HepG2 (cell line): ENCODE results near the gene SLC35A1. TPM values are rescaled to one million over a fixed set of nuclear protein-coding genes. Genes with fewer than 3 reads are reported as not detected.

Source experiments
- CCDC6 ChIP-seq: sonication (generic); formaldehyde crosslinking; IDR thresholded peaks from 2 replicates; pipeline ENCODE4 v1.8.1; 2022; ENCODE audit warnings: mild to moderate bottlenecking, missing genetic modification reagents, moderate library complexity
- CHCHD3 ChIP-seq: sonication (generic); formaldehyde crosslinking; IDR thresholded peaks from 2 replicates; pipeline ENCODE4 v1.8.0; 2022; ENCODE audit warnings: mild to moderate bottlenecking, missing genetic modification reagents, moderate library complexity
- CREM ChIP-seq, 2 experiments: sonication (generic) in 1 of 2; formaldehyde crosslinking in 1 of 2; IDR thresholded peaks; 2 replicates each; pipeline versions ENCODE4 v1.4.0 to v1.6.1; 2016 to 2020; ENCODE audit warnings: antibody characterized with exemption in 1 of 2, mild to moderate bottlenecking in 1 of 2, missing genetic modification reagents in 1 of 2
- GZF1 ChIP-seq: sonication (generic); formaldehyde crosslinking; IDR thresholded peaks from 2 replicates; pipeline ENCODE4 v1.5.1; 2020; ENCODE audit warnings: mild to moderate bottlenecking, missing genetic modification reagents
- HDAC1 ChIP-seq: sonication (generic); formaldehyde crosslinking; IDR thresholded peaks from 2 replicates; pipeline ENCODE4 v1.5.1; 2020; ENCODE audit warnings: mild to moderate bottlenecking, missing genetic modification reagents
- HNRNPH1 ChIP-seq: fragments of 200-400 bp; formaldehyde crosslinking; optimal IDR thresholded peaks from 2 replicates; pipeline ENCODE3; 2017; ENCODE audit warnings: mild to moderate bottlenecking, low read depth, low read length
- HNRNPL ChIP-seq: fragments of 200-400 bp; formaldehyde crosslinking; IDR thresholded peaks from 2 replicates; pipeline ENCODE4 v1.6.1; 2017; ENCODE audit warnings: mild to moderate bottlenecking, low read depth, low read length
- NPAS2 ChIP-seq: sonication (generic); formaldehyde crosslinking; IDR thresholded peaks from 2 replicates; pipeline ENCODE4 v1.8.0; 2022; ENCODE audit warnings: mild to moderate bottlenecking, missing genetic modification reagents, borderline replicate concordance
- PLRG1 ChIP-seq: fragments of 450-650 bp; conservative IDR thresholded peaks from 2 replicates; pipeline ENCODE4 v1.6.1; 2016
- POGZ ChIP-seq: sonication (generic); formaldehyde crosslinking; IDR thresholded peaks from 2 replicates; pipeline ENCODE4 v1.4.0; 2020; ENCODE audit warnings: mild to moderate bottlenecking, missing genetic modification reagents
- POLR2AphosphoS2 ChIP-seq: IDR thresholded peaks from 2 replicates; pipeline ENCODE4 v1.6.1; 2011; ENCODE audit warnings: low read depth, low read length, improper control_type of control experiment
- SMARCE1 ChIP-seq: fragments of 450-650 bp; IDR thresholded peaks from 2 replicates; pipeline ENCODE4 v1.6.1; 2017; ENCODE audit warnings: borderline replicate concordance
- STAT5B ChIP-seq: sonication (generic); formaldehyde crosslinking; IDR thresholded peaks from 2 replicates; pipeline ENCODE4 v1.4.0; 2020; ENCODE audit warnings: missing genetic modification reagents
- YEATS2 ChIP-seq: sonication (generic); formaldehyde crosslinking; IDR thresholded peaks from 2 replicates; pipeline ENCODE4 v1.4.0; 2020; ENCODE audit warnings: missing genetic modification reagents, borderline replicate concordance
- ZFY ChIP-seq: sonication (generic); formaldehyde crosslinking; IDR thresholded peaks from 2 replicates; pipeline ENCODE4 v1.4.0; 2020; ENCODE audit warnings: missing genetic modification reagents
- ZNF124 ChIP-seq: sonication (generic); formaldehyde crosslinking; IDR thresholded peaks from 2 replicates; pipeline ENCODE4 v1.4.0; 2020; ENCODE audit warnings: missing genetic modification reagents
- ZNF3 ChIP-seq: IDR thresholded peaks from 2 replicates; pipeline ENCODE4 v1.7.0; 2017; ENCODE audit warnings: inconsistent platforms
- ZNF326 ChIP-seq: sonication (generic); formaldehyde crosslinking; IDR thresholded peaks from 2 replicates; pipeline ENCODE4 v1.4.0; 2020; ENCODE audit warnings: missing genetic modification reagents, borderline replicate concordance
- ZNF441 ChIP-seq: sonication (generic); formaldehyde crosslinking; IDR thresholded peaks from 2 replicates; pipeline ENCODE4 v1.7.0; 2021; ENCODE audit warnings: missing genetic modification reagents, borderline replicate concordance
- ZNF501 ChIP-seq: sonication (generic); formaldehyde crosslinking; IDR thresholded peaks from 2 replicates; pipeline ENCODE4 v1.5.1; 2020; ENCODE audit warnings: mild to moderate bottlenecking, moderate library complexity, missing genetic modification reagents
- ZNF543 ChIP-seq: sonication (generic); formaldehyde crosslinking; IDR thresholded peaks from 2 replicates; pipeline ENCODE4 v1.4.0; 2020; ENCODE audit warnings: mild to moderate bottlenecking, missing genetic modification reagents
- ZNF569 ChIP-seq: sonication (generic); formaldehyde crosslinking; IDR thresholded peaks from 2 replicates; pipeline ENCODE4 v1.5.0; 2020; ENCODE audit warnings: mild to moderate bottlenecking, missing genetic modification reagents, moderate library complexity, borderline replicate concordance
- ZNF678 ChIP-seq: sonication (generic); formaldehyde crosslinking; IDR thresholded peaks from 2 replicates; pipeline ENCODE4 v1.4.0; 2020; ENCODE audit warnings: mild to moderate bottlenecking, missing genetic modification reagents
- ZNF703 ChIP-seq: sonication (generic); formaldehyde crosslinking; IDR thresholded peaks from 2 replicates; pipeline ENCODE4 v1.5.1; 2020; ENCODE audit warnings: missing genetic modification reagents, mild to moderate bottlenecking, moderate library complexity, borderline replicate concordance
- ZNF720 ChIP-seq: sonication (generic); formaldehyde crosslinking; IDR thresholded peaks from 2 replicates; pipeline ENCODE4 v1.4.0; 2020; ENCODE audit warnings: missing genetic modification reagents
- ZNF780A ChIP-seq: sonication (generic); formaldehyde crosslinking; IDR thresholded peaks from 2 replicates; pipeline ENCODE4 v1.8.0; 2022; ENCODE audit warnings: mild to moderate bottlenecking, missing genetic modification reagents, moderate library complexity
- ZNF850 ChIP-seq: sonication (generic); formaldehyde crosslinking; conservative IDR thresholded peaks from 2 replicates; pipeline ENCODE4 v1.9.0; 2021; ENCODE audit warnings: mild to moderate bottlenecking, missing genetic modification reagents
- polyA plus RNA-seq, 8 experiments: library from polyadenylated mRNA; depleted of rRNA in 3 of 8; stranded (reverse) in 7 of 8; unstranded in 1 of 8; fragments of >200 nt; fragmentation: Illumina TruSeq in 4 of 8; extraction: Trizol in 4 of 8; gene quantifications; 2 replicates each; pipeline versions ENCODE4 v1.2.1 to v1.2.3, GENCODE V29; 2011 to 2016; ENCODE audit warnings: low read depth in 4 of 8, missing spikeins in 1 of 8, mixed read lengths in 1 of 8; ENCODE audit not compliant: insufficient read depth in 1 of 8
- total RNA-seq, 5 experiments: library from RNA; depleted of rRNA; stranded (reverse); fragments of >200 nt; fragmentation: Illumina TruSeq; extraction: Trizol; gene quantifications; 2 replicates each; pipeline ENCODE4 v1.2.3, GENCODE V29; 2016; ENCODE audit warnings: low read depth in 1 of 5
- TF ChIP-seq, protein P1 (sequence below): IDR thresholded peaks from 2 replicates; pipeline ENCODE4 v1.6.1; 2016; ENCODE audit warnings: mild to moderate bottlenecking, missing biosample characterization, missing genetic modification reagents
- TF ChIP-seq, protein P2 (sequence below): sonication (generic); formaldehyde crosslinking; IDR thresholded peaks from 2 replicates; pipeline ENCODE4 v1.8.0; 2022; ENCODE audit warnings: missing genetic modification reagents, mild to moderate bottlenecking, inconsistent platforms, borderline replicate concordance
- TF ChIP-seq, protein P3 (sequence below): sonication (generic); formaldehyde crosslinking; IDR thresholded peaks from 2 replicates; pipeline ENCODE4 v1.5.0; 2020; ENCODE audit warnings: mild to moderate bottlenecking, missing genetic modification reagents

SLC35A1 gene
- total and polyA plus RNA-seq, 2 of the 13 experiments (the other 11 are each of a cell fraction or from before 2014, with no cell fraction given) = 24.8 to 25.1 TPM

DNA sequence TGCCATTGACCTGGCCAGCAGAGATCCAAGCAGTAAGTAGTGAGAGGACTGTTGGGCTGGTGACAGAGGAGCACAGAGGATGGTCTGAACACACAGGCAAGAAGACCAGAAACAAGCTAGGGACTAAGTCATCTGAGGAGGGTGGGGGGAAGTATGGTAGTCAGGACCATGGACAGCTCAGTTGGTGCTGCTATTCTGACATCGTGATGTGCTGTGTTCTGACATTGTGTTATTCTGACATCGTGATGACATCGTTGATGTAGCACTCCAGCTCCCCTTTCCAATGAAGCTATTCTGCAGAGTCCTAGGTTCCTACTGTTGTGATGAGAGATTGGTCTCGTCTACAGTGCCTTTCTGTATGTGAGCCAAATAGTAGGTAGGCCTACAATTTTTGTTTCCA is 36.3 kb upstream of the SLC35A1 start (continued):
- TF ChIP-seq, protein P1, sequence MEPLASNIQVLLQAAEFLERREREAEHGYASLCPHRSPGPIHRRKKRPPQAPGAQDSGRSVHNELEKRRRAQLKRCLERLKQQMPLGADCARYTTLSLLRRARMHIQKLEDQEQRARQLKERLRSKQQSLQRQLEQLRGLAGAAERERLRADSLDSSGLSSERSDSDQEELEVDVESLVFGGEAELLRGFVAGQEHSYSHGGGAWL (CRISPR knock-in tag) = no peak
- TF ChIP-seq ZNF124 (peak; percentile 61; the same call in 1 of the 2 replicates), ZNF780A (CRISPR knock-in tag) (peak; percentile 82), CHCHD3 (CRISPR knock-in tag) (no peak), NPAS2 (CRISPR knock-in tag) (no peak), SMARCE1 (no peak), ZNF543 (CRISPR knock-in tag) (no peak), ZNF678 (CRISPR knock-in tag) (no peak), ZNF501 (CRISPR knock-in tag) (no peak), ZNF720 (CRISPR knock-in tag) (no peak), ZNF850 (no peak), GZF1 (CRISPR knock-in tag) (no peak), CREM (IDR thresholded peaks at IDR 0.05) (no peak), CREM (CRISPR knock-in tag; IDR thresholded peaks at IDR 0.05) (no peak), ZNF569 (CRISPR knock-in tag) (no peak), POGZ (CRISPR knock-in tag) (no peak), HNRNPL (no peak), ZNF326 (CRISPR knock-in tag) (no peak), HNRNPH1 (no peak), YEATS2 (CRISPR knock-in tag) (peak; percentile 66; the same call in 1 of the 2 replicates), POLR2AphosphoS2 (no peak), CCDC6 (peak; percentile 92), HDAC1 (CRISPR knock-in tag) (no peak), PLRG1 (no peak), ZNF441 (CRISPR knock-in tag) (peak; percentile 91), ZNF3 (CRISPR knock-in tag) (no peak), ZFY (CRISPR knock-in tag) (no peak), ZNF703 (CRISPR knock-in tag) (no peak), STAT5B (CRISPR knock-in tag) (no peak)
- TF ChIP-seq, protein P2, sequence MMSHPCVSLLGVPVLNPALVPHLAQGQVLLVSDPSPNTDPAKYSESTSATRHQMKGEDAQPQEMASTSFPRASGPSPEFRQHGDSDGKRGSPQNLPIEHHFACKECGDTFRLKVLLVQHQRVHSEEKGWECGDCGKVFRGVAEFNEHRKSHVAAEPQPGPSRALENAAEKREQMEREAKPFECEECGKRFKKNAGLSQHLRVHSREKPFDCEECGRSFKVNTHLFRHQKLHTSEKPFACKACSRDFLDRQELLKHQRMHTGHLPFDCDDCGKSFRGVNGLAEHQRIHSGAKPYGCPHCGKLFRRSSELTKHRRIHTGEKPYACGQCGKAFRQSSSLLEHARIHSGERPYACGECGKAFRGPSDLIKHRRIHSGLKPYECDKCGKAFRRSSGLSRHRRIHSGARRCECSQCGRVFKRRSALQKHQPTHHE (CRISPR knock-in tag) = no peak
- TF ChIP-seq, protein P3, sequence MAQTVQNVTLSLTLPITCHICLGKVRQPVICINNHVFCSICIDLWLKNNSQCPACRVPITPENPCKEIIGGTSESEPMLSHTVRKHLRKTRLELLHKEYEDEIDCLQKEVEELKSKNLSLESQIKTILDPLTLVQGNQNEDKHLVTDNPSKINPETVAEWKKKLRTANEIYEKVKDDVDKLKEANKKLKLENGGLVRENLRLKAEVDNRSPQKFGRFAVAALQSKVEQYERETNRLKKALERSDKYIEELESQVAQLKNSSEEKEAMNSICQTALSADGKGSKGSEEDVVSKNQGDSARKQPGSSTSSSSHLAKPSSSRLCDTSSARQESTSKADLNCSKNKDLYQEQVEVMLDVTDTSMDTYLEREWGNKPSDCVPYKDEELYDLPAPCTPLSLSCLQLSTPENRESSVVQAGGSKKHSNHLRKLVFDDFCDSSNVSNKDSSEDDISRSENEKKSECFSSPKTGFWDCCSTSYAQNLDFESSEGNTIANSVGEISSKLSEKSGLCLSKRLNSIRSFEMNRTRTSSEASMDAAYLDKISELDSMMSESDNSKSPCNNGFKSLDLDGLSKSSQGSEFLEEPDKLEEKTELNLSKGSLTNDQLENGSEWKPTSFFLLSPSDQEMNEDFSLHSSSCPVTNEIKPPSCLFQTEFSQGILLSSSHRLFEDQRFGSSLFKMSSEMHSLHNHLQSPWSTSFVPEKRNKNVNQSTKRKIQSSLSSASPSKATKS (CRISPR knock-in tag) = no peak
